Effector memory CD8-positive, alpha-beta T cell (primary cell): ENCODE data around the gene TMEM185A.
"Not testable (repeated sequence)": the region's sequence is repeated elsewhere in the genome, so short reads cannot be mapped to it uniquely, and the experiment has no call there.

ENCODE experiments used
- ATAC-seq: fragments of 150-1000 bp; cut with Tn5 transposase; replicated peaks from 2 replicates; pipeline ENCODE4 v1.10.0; 2021; ENCODE audit warnings: mild to moderate bottlenecking, moderate library complexity
- DNase-seq, 3 experiments: peaks; one replicate each; pipeline ENCODE4 v3.0.0; 2021
- H3K27ac Mint-ChIP-seq, 2 donors: one replicate each; pipeline ENCODE4 v1.8.0; 2022; ENCODE audit warnings: mild to moderate bottlenecking in 2 of 2, mixed read lengths in 2 of 2, moderate library complexity in 2 of 2
- H3K27me3 Mint-ChIP-seq, 2 donors: one replicate each; pipeline ENCODE4 v1.8.0; 2022; ENCODE audit warnings: mixed read lengths in 2 of 2
- H3K36me3 Mint-ChIP-seq: one replicate; pipeline ENCODE4 v1.8.0; 2022; ENCODE audit warnings: mild to moderate bottlenecking, moderate library complexity, mixed read lengths; ENCODE audit not compliant: insufficient read depth
- H3K4me1 Mint-ChIP-seq, 2 donors: one replicate each; pipeline ENCODE4 v1.8.0; 2022; ENCODE audit warnings: low read depth in 2 of 2, mixed read lengths in 2 of 2
- H3K4me3 Mint-ChIP-seq, 2 donors: one replicate each; pipeline ENCODE4 v1.8.0; 2022; ENCODE audit warnings: mild to moderate bottlenecking in 2 of 2, mixed read lengths in 2 of 2, moderate library complexity in 2 of 2
- H3K9me3 Mint-ChIP-seq, 2 donors: one replicate each; pipeline ENCODE4 v1.8.0; 2022; ENCODE audit warnings: mixed read lengths in 2 of 2

Gene TMEM185A

GRCh38 chrX:149605248-149605885 lies 26.2 kb downstream of the TMEM185A start:
- DNase-seq, H3K4me3 Mint-ChIP-seq, H3K27me3 Mint-ChIP-seq, ATAC-seq, H3K9me3 Mint-ChIP-seq: not testable (repeated sequence)
- peaks cover 12% of the 10 kb centered on the region for H3K36me3 Mint-ChIP-seq
- H3K27ac Mint-ChIP-seq = peak overlapping the region in 1 of 2 donors; percentile 81
- H3K4me1 Mint-ChIP-seq = peaks cover 3 to 12% of the 10 kb centered on the region in 2 donors

- not testable (repeated sequence) for H3K4me3 Mint-ChIP-seq, H3K27me3 Mint-ChIP-seq, DNase-seq, H3K27ac Mint-ChIP-seq, H3K4me1 Mint-ChIP-seq, ATAC-seq, H3K36me3 Mint-ChIP-seq, H3K9me3 Mint-ChIP-seq
Observed at GRCh38 chrX:149598603-149599002, 33.0 kb downstream of the TMEM185A start.

GRCh38 chrX:149595943-149596342 lies 35.6 kb downstream of the TMEM185A start:
- H3K9me3 Mint-ChIP-seq, H3K27me3 Mint-ChIP-seq, H3K4me3 Mint-ChIP-seq: not testable (repeated sequence)

GRCh38 chrX:149595214-149595613 lies 36.4 kb downstream of the TMEM185A start, which contains the start of gene HSFX2:
Gene HSFX2, minus strand, starts transcription at chrX:149595314. Its CDS starts 614 bp downstream, at chrX:149594700.
- not testable (repeated sequence) for H3K36me3 Mint-ChIP-seq, DNase-seq, H3K4me3 Mint-ChIP-seq

More at GRCh38 chrX:149595943-149596342, 35.6 kb downstream of the TMEM185A start:
- not testable (repeated sequence) for H3K4me1 Mint-ChIP-seq, DNase-seq, H3K36me3 Mint-ChIP-seq, H3K27ac Mint-ChIP-seq, ATAC-seq

GRCh38 chrX:149590993-149591392 lies 40.6 kb downstream of the TMEM185A start:
- not testable (repeated sequence) for DNase-seq

More at GRCh38 chrX:149595214-149595613, 36.4 kb downstream of the TMEM185A start, which contains the start of gene HSFX2:
- H3K27me3 Mint-ChIP-seq, H3K4me1 Mint-ChIP-seq, H3K9me3 Mint-ChIP-seq, H3K27ac Mint-ChIP-seq, ATAC-seq: not testable (repeated sequence)

GRCh38 chrX:149587359-149587758 lies 44.2 kb downstream of the TMEM185A start, which contains the start of gene MAGEA9B:
Gene MAGEA9B, minus strand, starts transcription at chrX:149587459. Its CDS starts 4,280 bp downstream, at chrX:149583179.
- not testable (repeated sequence) for H3K27me3 Mint-ChIP-seq, DNase-seq, ATAC-seq, H3K4me1 Mint-ChIP-seq, H3K9me3 Mint-ChIP-seq, H3K36me3 Mint-ChIP-seq, H3K27ac Mint-ChIP-seq, H3K4me3 Mint-ChIP-seq

More at GRCh38 chrX:149590993-149591392, 40.6 kb downstream of the TMEM185A start:
- not testable (repeated sequence) for H3K27me3 Mint-ChIP-seq, H3K4me3 Mint-ChIP-seq, H3K9me3 Mint-ChIP-seq, H3K27ac Mint-ChIP-seq, ATAC-seq, H3K4me1 Mint-ChIP-seq, H3K36me3 Mint-ChIP-seq

GRCh38 chrX:149585631-149586030 lies 46.0 kb downstream of the TMEM185A start:
- DNase-seq, H3K4me1 Mint-ChIP-seq, H3K4me3 Mint-ChIP-seq, H3K36me3 Mint-ChIP-seq, H3K27ac Mint-ChIP-seq, ATAC-seq, H3K9me3 Mint-ChIP-seq, H3K27me3 Mint-ChIP-seq: not testable (repeated sequence)

GRCh38 chrX:149573456-149573855 lies 58.1 kb downstream of the TMEM185A start:
- not testable (repeated sequence) for H3K36me3 Mint-ChIP-seq, H3K9me3 Mint-ChIP-seq, DNase-seq, H3K4me1 Mint-ChIP-seq, H3K27me3 Mint-ChIP-seq, H3K27ac Mint-ChIP-seq, H3K4me3 Mint-ChIP-seq
- ATAC-seq = peak; percentile 58

GRCh38 chrX:149572743-149573142 lies 58.8 kb downstream of the TMEM185A start:
- Mint-ChIP-seq H3K36me3 (no peaks in the 10 kb centered on the region), H3K4me3 (no peak overlapping the region), H3K9me3 (no peaks in the 10 kb centered on the region), H3K27me3 (no peaks in the 10 kb centered on the region), H3K4me1 (no peaks in the 10 kb centered on the region), H3K27ac (no peak overlapping the region)
- no peak for ATAC-seq
- no peak for DNase-seq

GRCh38 chrX:149571770-149572169 lies 59.8 kb downstream of the TMEM185A start:
- H3K27me3 Mint-ChIP-seq = no peaks in the 10 kb centered on the region
- no peaks in the 10 kb centered on the region for H3K4me1 Mint-ChIP-seq
- DNase-seq (no peak), ATAC-seq (no peak)
- no peak overlapping the region for H3K4me3 Mint-ChIP-seq
- H3K36me3 Mint-ChIP-seq = no peaks in the 10 kb centered on the region
- H3K9me3 Mint-ChIP-seq = no peaks in the 10 kb centered on the region
- no peak overlapping the region for H3K27ac Mint-ChIP-seq

GRCh38 chrX:149570668-149571067 lies 60.9 kb downstream of the TMEM185A start:
- DNase-seq (no peak), ATAC-seq (no peak)
- Mint-ChIP-seq H3K4me1 (no peaks in the 10 kb centered on the region), H3K9me3 (no peaks in the 10 kb centered on the region), H3K27ac (no peak overlapping the region), H3K27me3 (no peaks in the 10 kb centered on the region), H3K36me3 (no peaks in the 10 kb centered on the region), H3K4me3 (no peak overlapping the region)

- no peak overlapping the region for H3K27ac Mint-ChIP-seq
- no peaks in the 10 kb centered on the region for H3K4me1 Mint-ChIP-seq
- H3K27me3 Mint-ChIP-seq = no peaks in the 10 kb centered on the region
- no peaks in the 10 kb centered on the region for H3K36me3 Mint-ChIP-seq
- H3K9me3 Mint-ChIP-seq = no peaks in the 10 kb centered on the region
- H3K4me3 Mint-ChIP-seq = no peak overlapping the region
- ATAC-seq (no peak), DNase-seq (no peak)
Observed at GRCh38 chrX:149569770-149570169, 61.8 kb downstream of the TMEM185A start.

GRCh38 chrX:149568701-149569296 lies 62.8 kb downstream of the TMEM185A start:
- DNase-seq = no peak
- Mint-ChIP-seq H3K4me3 (no peak overlapping the region), H3K9me3 (no peaks in the 10 kb centered on the region), H3K36me3 (no peaks in the 10 kb centered on the region), H3K4me1 (no peaks in the 10 kb centered on the region), H3K27me3 (no peaks in the 10 kb centered on the region), H3K27ac (no peak overlapping the region)
- no peak for ATAC-seq
